ENCODE data around the gene TIMP3. TPM values are rescaled to one million over a fixed set of nuclear protein-coding genes. Genes with fewer than 3 reads are reported as not detected.

TIMP3 gene
- total RNA-seq, 1 experiment from 2014 or later = 0.87 TPM

DNA sequence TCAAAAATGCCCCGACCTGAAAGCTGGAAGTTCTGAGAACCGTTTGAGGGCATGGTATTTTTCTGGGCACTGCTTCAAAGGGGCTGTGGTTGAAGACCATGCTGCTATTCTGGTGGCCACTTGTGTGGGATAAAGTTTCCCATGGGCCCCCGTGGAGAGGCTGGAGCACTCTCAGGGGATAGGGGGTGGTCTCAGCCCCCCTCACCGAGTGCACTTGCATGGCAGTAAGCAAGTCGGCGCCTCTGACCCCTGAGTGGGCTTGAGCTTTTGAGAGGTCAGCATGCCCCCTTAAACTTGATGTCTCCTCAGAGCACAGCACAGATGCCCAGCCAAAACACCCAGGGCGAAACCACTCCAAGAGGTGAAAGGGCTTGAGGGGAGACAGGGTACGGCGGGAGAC, 35.6 kb downstream of the TIMP3 start:
- Histone ChIP-seq H4K91ac (ENCODE audit: insufficient read length, low read depth, low read length) (no peak overlapping the region), H3K27me3 (ENCODE audit: insufficient read depth, low read length) (no peaks in the 10 kb centered on the region), H3K79me1 (ENCODE audit: insufficient read depth, low read depth, low read length, poor library complexity, severe bottlenecking) (no peaks in the 10 kb centered on the region), H3K18ac (ENCODE audit: insufficient read length, low read depth, low read length) (no peak overlapping the region), H2BK20ac (ENCODE audit: low read depth, low read length, poor library complexity, severe bottlenecking) (no peak overlapping the region), H2BK15ac (ENCODE audit: low read depth, low read length) (no peak overlapping the region), H4K8ac (replicated peaks; ENCODE audit: insufficient read length, low read depth, low read length) (no peak overlapping the region), H3K56ac (ENCODE audit: insufficient read length, low read depth, low read length) (no peak overlapping the region), H4K20me1 (ENCODE audit: control insufficient read depth, insufficient read depth, insufficient read length) (peaks cover 2% of the 10 kb centered on the region), H3K9me3 (ENCODE audit: control insufficient read depth, low read depth, low read length) (no peaks in the 10 kb centered on the region), H4K5ac (ENCODE audit: insufficient read length, low read depth, low read length) (no peak overlapping the region), H3K23me2 (ENCODE audit: insufficient read length, low read depth, low read length, poor library complexity, severe bottlenecking) (no peaks in the 10 kb centered on the region), H3K27ac (ENCODE audit: insufficient read length, low read depth, low read length) (no peak overlapping the region), H2BK12ac (ENCODE audit: insufficient read length, low read depth, low read length) (no peak overlapping the region), H3K79me2 (ENCODE audit: insufficient read depth, low read length) (no peaks in the 10 kb centered on the region), H3K23ac (ENCODE audit: insufficient read length, low read depth, low read length) (no peak overlapping the region), H3K4me1 (ENCODE audit: insufficient read depth, low read length) (no peaks in the 10 kb centered on the region), H3K14ac (ENCODE audit: insufficient read depth, low read length) (no peak overlapping the region), H2AK5ac (ENCODE audit: insufficient read length, low read length) (no peak overlapping the region), H3T11ph (ENCODE audit: low read length) (no peak overlapping the region), H3K4me2 (ENCODE audit: insufficient read depth, insufficient read length, low read length) (no peak overlapping the region), H2BK120ac (ENCODE audit: low read depth, low read length, poor library complexity, severe bottlenecking) (no peak overlapping the region), H3K9ac (ENCODE audit: extremely low read depth, insufficient read length, low read length) (no peak overlapping the region), H3K4ac (ENCODE audit: low read depth, low read length) (no peak overlapping the region), H2BK5ac (ENCODE audit: insufficient read length, low read length) (no peak overlapping the region), H2AFZ (ENCODE audit: low read length) (no peak overlapping the region)
- peaks cover 0 to 12% of the 10 kb centered on the region in 2 experiments; a peak in 2 of 4 replicates for H3K4me1 Mint-ChIP-seq
- TF ChIP-seq, protein P1, sequence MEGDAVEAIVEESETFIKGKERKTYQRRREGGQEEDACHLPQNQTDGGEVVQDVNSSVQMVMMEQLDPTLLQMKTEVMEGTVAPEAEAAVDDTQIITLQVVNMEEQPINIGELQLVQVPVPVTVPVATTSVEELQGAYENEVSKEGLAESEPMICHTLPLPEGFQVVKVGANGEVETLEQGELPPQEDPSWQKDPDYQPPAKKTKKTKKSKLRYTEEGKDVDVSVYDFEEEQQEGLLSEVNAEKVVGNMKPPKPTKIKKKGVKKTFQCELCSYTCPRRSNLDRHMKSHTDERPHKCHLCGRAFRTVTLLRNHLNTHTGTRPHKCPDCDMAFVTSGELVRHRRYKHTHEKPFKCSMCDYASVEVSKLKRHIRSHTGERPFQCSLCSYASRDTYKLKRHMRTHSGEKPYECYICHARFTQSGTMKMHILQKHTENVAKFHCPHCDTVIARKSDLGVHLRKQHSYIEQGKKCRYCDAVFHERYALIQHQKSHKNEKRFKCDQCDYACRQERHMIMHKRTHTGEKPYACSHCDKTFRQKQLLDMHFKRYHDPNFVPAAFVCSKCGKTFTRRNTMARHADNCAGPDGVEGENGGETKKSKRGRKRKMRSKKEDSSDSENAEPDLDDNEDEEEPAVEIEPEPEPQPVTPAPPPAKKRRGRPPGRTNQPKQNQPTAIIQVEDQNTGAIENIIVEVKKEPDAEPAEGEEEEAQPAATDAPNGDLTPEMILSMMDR (conservative IDR thresholded peaks at IDR 0.05) = no peak
- no peak overlapping the region for H3K4me3 Mint-ChIP-seq
- no peaks in the 10 kb centered on the region for H3K9me3 Mint-ChIP-seq
- peak overlapping the region in 1 of 3 experiments; percentile 53; a peak in 1 of 7 replicates for H3K27ac Mint-ChIP-seq
- DNase-seq = no peak
- WGBS (ENCODE audit: extremely low coverage, insufficient read length, low lambda C conversion rate) = no CpG with 5 or more reads among the region's 9 CpGs
- peaks cover 1% of the 10 kb centered on the region; the same call in 1 of the 2 replicates for H3K27me3 Mint-ChIP-seq (ENCODE audit: low read depth)
- peaks cover 0 to 16% (median 0%) of the 10 kb centered on the region in 3 experiments; a peak in 3 of 7 replicates for H3K36me3 Mint-ChIP-seq (ENCODE audit: insufficient read depth in 1 of 3, low read depth in 3 of 3)
